ENCODE measurements around the gene SPSB4. TPM values are rescaled to one million over a fixed set of nuclear protein-coding genes. Genes with fewer than 3 reads are reported as not detected.

Gene SPSB4
- total and polyA plus RNA-seq, 9 of the 15 experiments (the other 6 are each of a cell fraction or from before 2014, with no cell fraction given): not detected

DNA sequence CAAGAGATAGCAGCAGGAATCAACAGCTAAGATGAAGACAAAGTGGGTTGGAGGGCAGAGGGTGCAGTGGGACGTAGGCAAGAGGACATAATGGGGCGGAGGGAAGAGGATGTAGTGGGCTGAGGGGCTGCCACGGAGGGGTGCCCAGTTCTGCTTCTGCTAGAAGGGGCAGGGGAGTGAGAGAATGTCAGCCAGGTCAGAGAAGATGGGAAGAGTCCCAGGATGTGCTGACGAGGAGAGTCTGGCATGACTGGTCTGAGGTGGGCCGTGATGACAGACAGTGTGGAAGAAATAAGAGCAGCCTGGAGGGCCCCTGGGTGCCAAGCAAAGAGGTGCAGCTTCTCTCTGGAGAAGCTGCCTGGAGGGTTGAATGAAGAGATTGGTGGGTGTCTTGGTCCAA lies 4.0 kb downstream of the SPSB4 start:
- Histone ChIP-seq H3K36me3 (ENCODE audit: control insufficient read depth, insufficient read depth, low read length) (no peaks in the 10 kb centered on the region), H3K9me1 (ENCODE audit: control insufficient read depth, insufficient read depth, low read length) (no peaks in the 10 kb centered on the region), H3K4me3 (no peak overlapping the region), H3K9me3 (replicated peaks; ENCODE audit: control insufficient read depth, insufficient read depth, low read depth, low read length) (no peaks in the 10 kb centered on the region), H3K27me3 (ENCODE audit: control insufficient read depth in 2 of 2, insufficient read depth in 2 of 2, low read length in 2 of 2) (peaks cover 7 to 50% of the 10 kb centered on the region in 2 experiments; a peak in 4 of 5 replicates), H3K4me1 (replicated peaks in 1 of 2; ENCODE audit: control insufficient read depth in 2 of 2, insufficient read depth in 2 of 2, low read length in 2 of 2) (peaks cover 0 to 6% of the 10 kb centered on the region in 2 experiments; a peak in 2 of 5 replicates), H2AFZ (ENCODE audit: low read depth, low read length) (no peak overlapping the region), H3K9ac (ENCODE audit: insufficient read depth in 1 of 2, low read depth in 2 of 2, low read length in 2 of 2) (no peak overlapping the region), H3K27ac (ENCODE audit: extremely low read depth, low read depth, low read length) (no peak overlapping the region), H3K4me2 (ENCODE audit: insufficient read depth, low read length) (no peak overlapping the region), H3K79me2 (ENCODE audit: control insufficient read depth, insufficient read depth, low read length) (no peaks in the 10 kb centered on the region), H4K20me1 (replicated peaks; ENCODE audit: control insufficient read depth, insufficient read depth, low read length) (no peaks in the 10 kb centered on the region)
- FAIRE-seq (no peak), ATAC-seq (no peak), DNase-seq (ENCODE audit: extremely low read depth in 1 of 4, low spot score in 3 of 4) (no peak)
- whole genome bisulfite sequencing (ENCODE audit: insufficient coverage, low coverage, missing lambda C conversion rate): 0% methylated on average over 5 of the region's 5 CpGs
- in situ Hi-C loops (cut with MboI) (no loop called here), intact Hi-C loops (cut with micrococcal nuclease) (no loop called here)
- ChIA-PET POLR2A (interaction anchor here (0.6 kb wide), 1 partner anchor 24 kb away, joined by 3 read pairs; no protein-coding TSS in a partner anchor), CTCF (ENCODE audit: low intra/inter-chr PET ratio) (no interaction called here)
- BruUV-seq (replicated peaks): no TSS peak
- TF ChIP-seq, protein P1, sequence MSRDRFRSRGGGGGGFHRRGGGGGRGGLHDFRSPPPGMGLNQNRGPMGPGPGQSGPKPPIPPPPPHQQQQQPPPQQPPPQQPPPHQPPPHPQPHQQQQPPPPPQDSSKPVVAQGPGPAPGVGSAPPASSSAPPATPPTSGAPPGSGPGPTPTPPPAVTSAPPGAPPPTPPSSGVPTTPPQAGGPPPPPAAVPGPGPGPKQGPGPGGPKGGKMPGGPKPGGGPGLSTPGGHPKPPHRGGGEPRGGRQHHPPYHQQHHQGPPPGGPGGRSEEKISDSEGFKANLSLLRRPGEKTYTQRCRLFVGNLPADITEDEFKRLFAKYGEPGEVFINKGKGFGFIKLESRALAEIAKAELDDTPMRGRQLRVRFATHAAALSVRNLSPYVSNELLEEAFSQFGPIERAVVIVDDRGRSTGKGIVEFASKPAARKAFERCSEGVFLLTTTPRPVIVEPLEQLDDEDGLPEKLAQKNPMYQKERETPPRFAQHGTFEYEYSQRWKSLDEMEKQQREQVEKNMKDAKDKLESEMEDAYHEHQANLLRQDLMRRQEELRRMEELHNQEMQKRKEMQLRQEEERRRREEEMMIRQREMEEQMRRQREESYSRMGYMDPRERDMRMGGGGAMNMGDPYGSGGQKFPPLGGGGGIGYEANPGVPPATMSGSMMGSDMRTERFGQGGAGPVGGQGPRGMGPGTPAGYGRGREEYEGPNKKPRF (IDR thresholded peaks at IDR 0.05; ENCODE audit: low read depth, low read length): no peak
- TF ChIP-seq, protein P2, sequence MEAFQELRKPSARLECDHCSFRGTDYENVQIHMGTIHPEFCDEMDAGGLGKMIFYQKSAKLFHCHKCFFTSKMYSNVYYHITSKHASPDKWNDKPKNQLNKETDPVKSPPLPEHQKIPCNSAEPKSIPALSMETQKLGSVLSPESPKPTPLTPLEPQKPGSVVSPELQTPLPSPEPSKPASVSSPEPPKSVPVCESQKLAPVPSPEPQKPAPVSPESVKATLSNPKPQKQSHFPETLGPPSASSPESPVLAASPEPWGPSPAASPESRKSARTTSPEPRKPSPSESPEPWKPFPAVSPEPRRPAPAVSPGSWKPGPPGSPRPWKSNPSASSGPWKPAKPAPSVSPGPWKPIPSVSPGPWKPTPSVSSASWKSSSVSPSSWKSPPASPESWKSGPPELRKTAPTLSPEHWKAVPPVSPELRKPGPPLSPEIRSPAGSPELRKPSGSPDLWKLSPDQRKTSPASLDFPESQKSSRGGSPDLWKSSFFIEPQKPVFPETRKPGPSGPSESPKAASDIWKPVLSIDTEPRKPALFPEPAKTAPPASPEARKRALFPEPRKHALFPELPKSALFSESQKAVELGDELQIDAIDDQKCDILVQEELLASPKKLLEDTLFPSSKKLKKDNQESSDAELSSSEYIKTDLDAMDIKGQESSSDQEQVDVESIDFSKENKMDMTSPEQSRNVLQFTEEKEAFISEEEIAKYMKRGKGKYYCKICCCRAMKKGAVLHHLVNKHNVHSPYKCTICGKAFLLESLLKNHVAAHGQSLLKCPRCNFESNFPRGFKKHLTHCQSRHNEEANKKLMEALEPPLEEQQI (IDR thresholded peaks at IDR 0.05): no peak
